IPS-11a (cell line): ENCODE results near the gene ZBTB8B.
A peak's percentile ranks its signal among the peaks of the same experiment; 100 is the strongest.
"Not testable (repeated sequence)": the region's sequence is repeated elsewhere in the genome, so short reads cannot be mapped to it uniquely, and the experiment has no call there.

Experiments
- H3K4me3 ChIP-seq: one replicate; pipeline ENCODE4 v1.5.1; 2013; ENCODE audit warnings: low read depth, low read length, control low read depth

The ZBTB8B gene

DNA sequence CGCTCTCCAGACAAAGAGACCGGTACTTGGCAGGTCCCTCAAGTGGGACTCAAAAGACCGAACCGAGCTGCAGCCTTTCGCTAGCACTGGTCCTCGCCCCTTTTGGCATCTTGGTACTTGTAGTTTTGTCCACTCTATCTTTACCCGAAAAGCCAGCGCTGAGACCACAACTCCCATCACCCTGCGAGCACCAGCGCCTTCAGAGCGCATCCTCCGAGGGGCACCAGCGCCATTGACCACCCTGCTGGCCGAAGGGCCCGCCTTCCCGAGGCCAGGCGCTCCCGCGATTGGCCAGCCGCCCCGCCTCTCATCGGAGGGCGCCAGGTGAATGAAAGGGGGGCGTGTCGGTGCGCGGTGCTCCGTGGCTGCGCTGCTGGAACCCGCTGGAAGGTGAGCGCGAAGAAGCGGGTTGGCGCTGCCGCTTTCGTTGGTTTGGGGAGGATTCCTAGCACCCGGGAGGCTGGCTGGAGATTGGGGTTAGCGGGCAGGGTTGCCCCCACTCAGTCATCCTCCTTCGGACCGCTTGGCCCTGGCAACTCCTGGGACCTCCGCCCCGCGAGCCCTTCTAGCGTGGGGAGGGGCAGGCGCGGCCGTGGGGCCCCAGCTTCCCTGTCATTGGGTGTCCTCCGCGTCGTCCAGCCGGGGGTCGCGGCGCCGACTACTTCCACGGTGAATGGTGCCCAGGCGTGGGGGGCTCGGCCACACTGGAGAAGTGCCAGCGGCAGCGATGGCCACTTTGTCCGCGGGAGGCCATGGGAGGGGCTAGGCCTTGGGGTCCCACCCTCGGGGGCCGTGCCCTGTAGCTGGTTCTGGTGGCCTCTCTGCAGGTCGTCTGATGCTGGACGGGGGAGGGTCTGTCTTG is at the start of gene ZBTB8B:
Gene ZBTB8B (plus strand): TSS at position 357 of the 862 bp plus-strand sequence. CDS start 5,553 bp downstream, outside the sequence.
- peak within 1 kb of the TSS; percentile 72 for H3K4me3 ChIP-seq

DNA sequence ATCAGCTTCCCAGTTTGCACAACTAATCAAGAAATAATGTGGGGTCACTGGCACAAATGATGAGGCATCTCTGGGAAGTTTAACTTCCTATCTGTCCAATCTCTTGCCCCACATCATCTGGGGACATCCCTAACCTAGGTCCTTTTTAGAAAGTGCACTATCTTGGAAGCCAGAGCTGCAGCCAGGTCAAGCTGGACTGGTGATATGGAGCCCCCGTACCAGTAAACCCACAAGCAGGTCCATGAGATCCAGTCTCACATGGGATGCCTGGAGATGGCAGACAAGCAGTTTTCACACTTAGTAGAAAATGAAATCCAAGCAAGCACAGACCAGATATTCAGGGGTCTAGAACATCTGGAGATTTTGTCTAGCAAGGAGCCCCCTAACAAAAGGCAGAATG is 43.1 kb upstream of the ZBTB8B start:
- H3K4me3 ChIP-seq: no peak overlapping the region

DNA sequence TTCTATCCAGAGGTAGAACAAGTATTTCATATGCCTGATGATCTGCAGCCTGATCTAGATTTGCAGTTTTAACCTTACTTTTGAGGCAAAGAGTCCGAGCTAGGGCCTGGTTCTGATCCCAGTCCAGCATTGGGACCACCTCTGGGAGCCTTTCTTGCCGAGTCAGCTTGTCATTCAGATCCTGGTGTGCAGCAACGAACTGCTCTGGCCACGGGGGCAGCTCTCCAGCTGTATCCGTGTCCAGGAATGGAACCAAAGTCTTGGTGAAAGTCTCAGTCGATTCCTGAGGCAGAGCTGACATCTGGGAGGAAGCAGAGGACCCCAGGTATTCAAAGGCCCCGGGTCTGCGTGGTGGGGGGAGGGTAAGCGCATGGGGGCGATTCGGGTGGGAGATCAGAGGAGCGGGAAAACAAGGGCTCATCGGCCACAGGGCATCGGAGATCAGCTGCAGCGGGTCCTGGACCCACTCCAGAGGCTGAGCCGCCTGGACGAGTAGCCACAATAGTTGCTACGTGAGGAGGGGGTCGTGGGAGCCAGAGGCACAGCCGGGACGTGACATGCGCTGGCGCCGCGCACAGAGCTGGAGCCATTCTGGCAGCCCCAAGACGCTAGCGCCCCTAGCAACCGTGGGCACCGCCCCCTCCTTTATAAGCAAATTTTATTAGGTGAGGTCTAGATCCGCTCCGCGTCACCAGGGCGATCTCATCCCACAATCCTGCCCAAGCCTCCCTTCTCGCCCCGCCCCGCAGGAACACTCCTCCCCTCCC is 38.2 kb upstream of the ZBTB8B start:
- H3K4me3 ChIP-seq: no peak overlapping the region

DNA sequence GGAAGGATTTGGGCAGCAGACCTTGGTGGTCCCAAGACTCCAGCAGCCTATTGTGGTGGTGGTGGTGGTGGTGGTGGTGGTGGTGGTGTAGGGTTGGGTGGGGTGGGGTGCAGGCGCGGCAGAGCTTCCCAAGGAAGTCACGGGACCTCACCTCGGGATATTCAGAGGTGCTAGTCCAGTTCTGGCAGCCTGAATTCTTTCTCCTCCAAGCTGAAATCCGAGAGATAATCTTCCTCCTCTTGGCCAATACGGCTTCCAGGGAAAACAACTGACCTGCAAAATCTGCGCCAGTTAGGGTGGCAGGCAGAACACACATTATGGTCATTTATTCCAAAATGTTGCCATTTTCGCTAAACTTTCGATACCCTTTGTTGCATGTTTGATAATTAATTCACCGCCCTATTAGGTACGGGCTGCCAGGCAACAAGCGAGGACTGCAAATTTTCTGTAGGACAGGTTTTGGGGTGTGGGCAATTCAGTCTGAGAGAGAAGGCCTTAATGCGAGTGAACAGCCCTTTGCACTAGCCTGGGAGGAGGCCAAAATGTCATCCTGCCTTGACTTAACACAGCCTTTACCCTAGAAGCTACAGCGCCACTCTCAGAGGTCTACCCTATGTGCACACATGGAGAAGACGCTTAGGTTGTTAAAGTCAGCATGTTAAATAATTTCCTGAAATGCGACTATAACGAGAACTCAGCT is 37.5 kb upstream of the ZBTB8B start:
- no peak overlapping the region for H3K4me3 ChIP-seq

DNA sequence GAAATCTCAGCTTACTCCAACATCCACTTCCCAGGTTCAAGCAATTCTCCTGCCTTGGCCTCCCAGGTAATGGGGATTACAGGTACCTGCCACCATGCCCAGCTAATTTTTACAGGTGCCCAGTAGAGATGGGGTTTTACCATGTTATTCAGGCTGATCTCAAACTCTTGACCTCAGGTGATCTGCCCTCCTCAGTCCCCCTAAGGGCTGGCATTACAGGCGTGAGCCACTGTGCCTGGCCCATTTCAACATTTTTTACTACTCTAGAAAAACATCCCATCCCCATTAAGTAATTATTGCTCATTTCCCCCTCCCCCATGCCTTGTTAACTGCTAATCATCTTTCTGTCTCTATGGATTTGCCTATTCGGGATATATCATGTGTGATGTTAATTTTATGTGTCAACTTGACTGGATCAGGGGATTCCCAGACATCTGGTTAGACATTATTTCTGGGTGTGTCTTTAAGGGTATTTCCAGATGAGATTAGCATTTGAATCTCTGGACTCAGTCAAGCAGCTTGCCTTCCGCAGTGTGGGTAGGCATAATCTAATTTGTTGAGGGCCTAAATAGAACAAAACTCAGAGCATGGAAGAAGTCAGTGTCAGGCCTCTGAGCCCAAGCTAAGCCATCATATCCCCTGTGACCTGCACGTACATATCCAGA is 33.0 kb upstream of the ZBTB8B start:
- H3K4me3 ChIP-seq: no peak overlapping the region

DNA sequence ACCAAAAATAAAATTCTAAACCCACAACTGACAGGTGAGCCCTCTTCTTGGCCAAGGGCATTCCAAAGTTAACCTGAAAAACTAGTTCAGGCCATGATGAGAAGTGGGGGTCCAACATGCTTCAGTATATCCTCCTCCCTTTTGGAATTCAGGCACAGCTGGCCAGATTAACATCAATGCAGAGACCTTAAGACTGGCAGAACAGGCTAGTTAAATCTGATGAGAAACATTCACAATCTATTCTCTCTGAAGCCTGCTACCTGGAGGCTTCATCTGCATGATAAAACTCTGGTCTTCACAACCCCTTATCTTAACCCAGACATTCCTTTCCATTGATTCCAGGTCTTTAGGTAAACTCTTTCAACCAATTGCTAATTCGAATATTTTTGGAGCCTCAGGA is 26.7 kb upstream of the ZBTB8B start:
- H3K4me3 ChIP-seq: no peak overlapping the region

DNA sequence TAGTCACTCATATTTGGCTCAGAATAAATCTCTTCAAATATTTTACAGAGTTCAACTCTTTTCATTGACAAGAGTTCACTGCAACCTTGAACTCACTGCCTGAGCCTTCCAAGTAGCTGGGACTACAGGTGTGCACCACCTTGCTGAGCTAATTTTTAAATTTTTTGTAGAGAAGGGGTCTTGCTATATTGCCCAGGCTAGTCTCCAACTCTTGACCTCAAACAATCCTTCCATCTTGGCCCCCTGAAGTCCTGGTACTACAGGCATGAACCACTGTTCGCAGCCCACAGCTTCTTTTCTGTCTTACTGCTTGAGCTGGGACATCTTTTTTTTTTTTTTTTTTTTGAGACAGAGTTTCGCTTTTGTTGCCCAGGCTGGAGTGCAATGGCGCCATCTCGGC is 26.1 kb upstream of the ZBTB8B start:
- not testable (repeated sequence) for H3K4me3 ChIP-seq

DNA sequence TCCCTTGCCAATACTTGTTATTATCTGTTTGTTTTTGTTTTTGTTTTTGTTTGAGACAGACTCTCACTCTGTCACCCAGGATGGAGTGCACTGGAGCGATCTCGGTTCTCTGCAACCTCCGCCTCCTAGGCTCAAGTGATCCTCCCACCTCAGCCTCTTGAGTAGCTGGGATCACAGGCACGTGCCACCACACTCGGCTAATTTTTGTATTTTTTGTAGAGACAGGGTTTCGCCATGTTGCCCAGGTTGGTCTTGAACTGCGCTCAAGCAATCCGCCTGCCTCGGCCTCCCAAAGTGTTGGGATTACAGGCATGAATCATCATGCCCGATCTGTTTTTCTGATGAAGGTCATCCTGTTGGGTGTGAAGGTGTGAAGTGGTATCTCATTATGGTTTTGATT is 23.4 kb upstream of the ZBTB8B start:
- H3K4me3 ChIP-seq: not testable (repeated sequence)

DNA sequence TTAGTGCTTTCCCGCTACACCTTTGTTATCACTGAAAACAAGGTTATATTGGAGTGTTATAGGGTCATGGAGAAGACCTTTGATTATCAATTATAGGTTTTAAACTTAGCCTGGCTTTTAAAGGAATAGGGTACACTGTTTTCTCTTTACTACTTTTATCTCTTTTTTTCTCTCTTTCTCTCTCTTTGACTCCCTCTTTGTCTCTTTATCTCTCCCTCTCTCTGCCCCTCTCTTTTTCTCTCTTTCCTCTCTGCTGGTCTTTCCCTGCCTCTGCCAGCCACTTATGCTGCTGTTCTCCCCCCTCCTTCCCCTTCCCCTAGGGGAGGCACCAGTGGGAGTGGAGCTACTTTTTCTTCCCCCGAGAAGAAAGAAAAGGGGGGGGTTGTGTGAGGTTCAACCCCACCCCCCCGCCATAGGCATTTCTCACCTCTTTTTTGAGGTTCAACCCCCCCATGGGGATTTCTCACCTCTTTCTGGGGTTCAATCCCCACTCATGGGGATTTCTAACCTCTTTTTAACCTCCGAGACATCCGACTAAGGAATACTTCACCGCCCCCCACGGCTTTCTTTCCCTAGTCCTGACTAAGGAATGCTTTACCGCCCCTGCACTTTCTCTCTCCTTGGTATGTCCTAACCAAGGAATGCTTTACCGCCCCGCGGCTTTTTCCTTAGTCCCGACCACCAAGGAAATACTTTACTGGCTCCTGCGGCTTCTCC is 17.2 kb upstream of the ZBTB8B start:
- H3K4me3 ChIP-seq: no peak overlapping the region

DNA sequence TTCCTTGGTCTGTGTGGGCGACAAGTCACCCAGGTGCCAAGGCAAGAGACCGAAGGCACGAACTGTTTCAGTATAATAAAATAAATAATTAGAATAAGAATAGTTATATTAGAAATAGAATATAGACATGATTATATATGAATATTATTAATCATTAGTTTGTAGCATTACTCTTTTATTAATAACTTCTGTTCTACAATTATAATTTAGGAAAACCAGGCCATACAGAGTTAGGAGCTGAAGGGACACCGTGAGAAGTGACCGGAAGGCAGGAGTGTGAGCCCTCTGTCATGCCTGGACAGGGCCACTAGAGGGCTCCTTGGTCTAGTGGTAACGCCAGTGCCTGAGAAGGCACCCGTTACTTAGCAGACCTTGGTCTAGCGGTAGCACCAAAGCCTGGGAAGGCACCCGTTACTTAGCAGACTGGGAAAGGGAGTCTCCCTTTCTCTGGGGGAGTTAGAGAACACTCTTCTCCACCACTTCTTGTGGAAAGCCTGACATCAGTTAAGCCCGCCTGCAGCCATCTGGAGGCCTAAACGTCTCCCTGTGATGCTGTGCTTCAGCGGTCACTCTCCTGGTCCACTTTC is 16.6 kb upstream of the ZBTB8B start:
- H3K4me3 ChIP-seq: not testable (repeated sequence)

DNA sequence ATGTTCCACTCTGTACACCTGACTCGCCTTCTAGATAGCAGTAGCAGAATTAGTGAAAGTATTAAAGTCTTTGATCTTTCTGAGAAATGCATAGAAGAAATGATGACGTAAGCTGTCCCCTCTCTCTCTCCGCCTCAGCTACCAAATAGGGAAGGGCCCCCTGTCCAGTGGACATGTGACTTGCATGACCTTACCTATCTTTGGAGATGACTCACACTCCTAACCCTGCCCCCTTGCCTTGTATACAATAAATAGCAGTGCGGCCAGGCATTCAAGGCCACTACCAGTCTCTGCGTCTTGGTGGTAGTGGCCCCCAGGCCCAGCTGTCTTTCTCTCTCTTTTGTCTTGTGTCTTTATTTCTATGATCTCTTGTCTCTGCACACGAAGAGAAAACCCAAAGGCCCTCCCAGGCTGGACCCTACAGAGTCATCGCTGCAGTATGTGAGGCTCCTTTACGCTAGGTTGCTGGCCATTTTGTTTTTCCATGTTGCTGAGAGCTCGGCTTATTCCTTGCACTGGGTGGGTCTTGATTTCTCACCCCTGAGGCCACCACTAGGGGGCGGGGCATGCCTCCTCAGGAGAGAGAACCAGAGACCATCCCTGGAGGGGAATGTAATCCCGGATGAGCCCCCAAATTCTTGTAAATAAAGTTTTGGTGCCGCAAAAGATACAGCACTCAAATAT is 16.0 kb upstream of the ZBTB8B start:
- H3K4me3 ChIP-seq: no peak overlapping the region

DNA sequence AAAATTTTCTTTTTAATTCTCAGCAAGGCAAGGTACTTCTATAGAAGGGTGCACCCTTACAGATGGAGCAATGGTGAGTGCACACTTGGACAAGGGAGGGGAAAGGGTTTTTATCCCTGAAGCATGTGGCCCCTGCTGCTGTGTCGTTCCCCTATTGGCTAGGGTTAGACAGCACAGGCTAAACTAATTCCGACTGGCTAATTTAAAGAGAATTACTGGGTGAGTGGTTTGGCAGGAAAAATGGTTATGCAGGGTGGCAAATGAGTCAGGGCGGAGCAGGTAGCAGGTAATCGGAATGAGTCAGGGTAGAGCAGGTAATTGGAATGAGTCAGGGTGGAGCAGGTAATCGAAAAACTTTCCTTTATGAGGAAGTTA is 15.4 kb upstream of the ZBTB8B start:
- not testable (repeated sequence) for H3K4me3 ChIP-seq

DNA sequence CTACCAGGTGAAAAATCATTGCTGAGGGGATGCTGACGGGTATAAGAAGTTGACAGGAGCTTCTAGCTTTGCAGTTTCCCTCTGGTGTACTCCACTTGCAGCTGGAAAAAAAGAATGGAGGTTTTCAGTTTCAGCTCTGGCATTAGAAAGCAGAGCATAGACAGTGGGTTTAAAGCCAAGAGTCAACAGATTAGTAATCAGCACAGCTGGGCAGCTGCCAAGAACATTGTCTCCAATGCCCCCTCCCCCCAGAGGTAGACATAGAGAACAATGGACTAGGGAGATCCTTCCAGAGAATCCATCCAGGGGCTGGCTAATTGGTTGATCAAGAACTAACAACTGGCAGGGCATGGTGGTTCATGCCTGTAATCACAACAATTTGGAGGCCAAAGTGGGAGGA is 10.1 kb upstream of the ZBTB8B start:
- no peak overlapping the region for H3K4me3 ChIP-seq

DNA sequence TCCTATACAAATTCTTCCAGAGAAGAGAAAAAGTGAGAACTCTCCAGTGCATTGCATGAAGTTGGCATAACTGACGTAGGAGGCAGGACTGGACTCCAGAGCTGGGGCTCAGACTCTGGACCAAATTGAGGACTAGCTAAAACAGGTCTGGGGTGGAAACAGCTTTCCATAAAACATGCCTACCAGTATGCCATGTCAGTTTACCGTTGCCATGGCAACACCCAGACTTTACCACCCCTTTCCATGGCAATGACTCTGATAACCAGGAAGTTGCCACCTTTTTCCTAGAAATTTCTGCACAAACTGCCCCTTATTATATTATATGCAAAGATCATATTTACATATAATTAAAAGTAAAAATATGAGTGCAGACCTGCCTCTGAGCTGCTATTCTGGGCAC is 8.9 kb upstream of the ZBTB8B start:
- H3K4me3 ChIP-seq: no peak overlapping the region

DNA sequence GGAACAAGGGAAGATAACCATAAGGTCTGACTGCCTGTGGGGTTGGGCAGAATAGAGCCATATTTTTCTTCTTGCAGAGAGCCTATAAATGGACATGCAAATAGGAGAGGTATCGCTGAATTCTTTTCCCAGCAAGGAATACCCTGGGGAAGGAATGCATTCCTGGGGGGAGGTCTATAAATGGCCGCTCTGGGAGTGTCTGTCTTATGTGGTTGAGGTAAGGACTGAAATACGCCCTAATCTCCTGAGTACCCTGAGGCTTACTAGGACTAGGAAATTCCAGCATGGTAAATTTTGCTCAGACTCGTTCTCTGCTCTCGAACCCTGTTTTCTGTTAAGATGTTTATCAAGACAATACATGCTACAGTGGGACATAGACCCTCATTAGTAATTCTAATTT is 6.1 kb upstream of the ZBTB8B start:
- H3K4me3 ChIP-seq: not testable (repeated sequence)

DNA sequence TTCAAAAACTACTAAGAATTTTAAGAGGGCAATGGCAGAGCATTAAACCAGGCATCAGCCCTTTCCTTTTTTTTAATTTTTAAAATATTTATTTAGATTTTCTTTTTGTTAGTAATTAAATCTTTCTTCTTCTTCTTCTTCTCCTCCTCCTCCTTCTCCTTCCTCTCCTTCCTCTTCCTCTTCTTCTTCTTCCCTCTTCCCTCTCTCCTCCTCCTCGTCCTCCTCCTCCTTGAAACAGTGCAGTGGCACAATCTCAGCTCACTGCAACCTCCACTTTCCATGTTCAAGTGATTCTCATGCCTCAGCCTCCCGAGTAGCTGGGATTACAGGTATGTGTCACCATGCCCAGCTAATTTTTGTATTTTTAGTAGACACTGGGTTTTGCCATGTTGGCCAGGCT is 1.9 kb upstream of the ZBTB8B start:
- H3K4me3 ChIP-seq: not testable (repeated sequence)

DNA sequence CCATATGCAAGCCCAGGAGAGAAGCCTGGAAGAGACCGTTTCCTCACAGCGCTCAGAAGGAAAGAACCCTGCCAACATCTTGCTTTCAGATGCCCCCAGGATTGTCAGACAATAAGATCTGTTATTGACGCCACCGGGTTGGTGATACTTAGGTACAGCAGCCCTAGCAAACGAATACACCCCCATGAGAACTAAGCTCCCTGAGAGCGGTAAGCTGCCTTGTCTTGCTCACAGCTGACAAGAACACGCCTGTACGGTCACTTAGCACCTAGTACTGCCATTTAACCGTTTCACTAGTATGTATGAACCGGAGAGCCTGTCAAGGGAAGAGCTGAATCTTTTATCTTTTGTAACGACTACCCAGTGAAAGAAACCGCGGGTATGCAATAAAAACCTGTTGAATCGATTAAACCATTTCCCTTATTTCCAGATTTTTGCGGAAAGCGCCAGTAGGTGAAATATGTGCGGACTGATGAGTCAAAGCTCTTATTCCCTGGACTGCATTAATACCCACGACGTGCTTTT is 619 bp upstream of the ZBTB8B start:
- H3K4me3 ChIP-seq: peak overlapping the region; percentile 72

DNA sequence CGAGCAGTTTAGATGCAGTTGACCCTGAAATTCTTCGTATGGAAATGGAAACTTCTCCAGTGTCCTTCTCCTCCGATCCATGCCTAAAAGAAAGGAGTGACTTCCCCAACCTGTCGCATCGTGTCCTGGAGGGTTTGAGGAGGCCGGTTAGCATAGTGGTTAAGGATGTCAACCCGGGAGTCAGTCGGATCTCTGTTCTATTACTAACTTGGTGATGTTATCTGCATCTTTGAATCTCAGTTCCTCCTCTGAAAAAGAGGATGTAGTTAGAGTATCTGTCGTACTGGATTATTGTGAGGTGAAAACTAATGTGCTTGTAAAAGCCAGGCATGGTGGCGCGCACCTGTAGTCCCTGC is 684 bp downstream of the ZBTB8B start:
- H3K4me3 ChIP-seq: peak overlapping the region; percentile 72

DNA sequence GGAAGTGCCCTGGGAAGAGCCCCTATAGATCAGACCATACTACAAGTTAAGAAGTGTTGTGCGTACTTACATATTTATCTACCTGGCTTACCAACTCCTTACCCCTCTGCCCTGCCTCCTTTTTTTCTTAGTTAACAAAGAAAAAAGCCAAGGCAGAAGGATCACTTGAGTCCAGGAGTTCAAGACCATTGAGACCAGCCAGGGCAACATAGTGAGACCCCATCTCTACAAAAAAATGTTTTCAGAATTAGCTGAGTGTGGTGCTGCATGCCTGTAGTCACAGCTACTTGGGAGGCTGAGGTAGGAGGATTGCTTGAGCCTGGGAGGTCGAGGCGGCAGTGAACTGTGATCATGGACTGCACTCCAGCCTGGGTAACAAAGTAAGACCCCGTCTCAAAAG is 1.9 kb downstream of the ZBTB8B start:
- H3K4me3 ChIP-seq: no peak overlapping the region
